Adipocyte (in vitro differentiated cells): ENCODE results near the gene PRTG.
"Not testable (repeated sequence)": the region's sequence is repeated elsewhere in the genome, so short reads cannot be mapped to it uniquely, and the experiment has no call there.

Experiments used
- DNase-seq: peaks from one replicate; pipeline ENCODE4 v3.0.0-alpha.2; 2015; ENCODE audit warnings: low read depth
- H3K27me3 ChIP-seq: replicated peaks from 2 replicates; pipeline ENCODE4 v1.7.0; 2013; ENCODE audit warnings: mild to moderate bottlenecking, low read length, moderate library complexity; ENCODE audit not compliant: control insufficient read depth, insufficient read depth
- H3K36me3 ChIP-seq: 2 replicates; pipeline ENCODE4 v1.7.0; 2013; ENCODE audit warnings: low read length, mild to moderate bottlenecking, moderate library complexity; ENCODE audit not compliant: control insufficient read depth, insufficient read depth, severe bottlenecking
- H3K4me1 ChIP-seq: 2 replicates; pipeline ENCODE4 v1.7.0; 2013; ENCODE audit warnings: mild to moderate bottlenecking, low read length, moderate library complexity; ENCODE audit not compliant: control insufficient read depth, insufficient read depth
- H3K4me3 ChIP-seq: 2 replicates; pipeline ENCODE4 v1.7.0; 2013; ENCODE audit warnings: mild to moderate bottlenecking, low read length, moderate library complexity
- H3K9ac ChIP-seq: 2 replicates; pipeline ENCODE4 v1.7.0; 2013; ENCODE audit warnings: mild to moderate bottlenecking, low read length, moderate library complexity
- H3K9me3 ChIP-seq: 2 replicates; pipeline ENCODE4 v1.7.0; 2013; ENCODE audit warnings: mild to moderate bottlenecking, low read length, moderate library complexity; ENCODE audit not compliant: control insufficient read depth

Gene PRTG

GRCh38 chr15:55694652-55695150 is 48.3 kb downstream of the PRTG start:
- H3K9ac ChIP-seq = no peak overlapping the region
- H3K9me3 ChIP-seq = no peaks in the 10 kb centered on the region
- no peaks in the 10 kb centered on the region for H3K4me1 ChIP-seq
- no peaks in the 10 kb centered on the region for H3K36me3 ChIP-seq
- no peak for DNase-seq
- no peaks in the 10 kb centered on the region for H3K27me3 ChIP-seq
- no peak overlapping the region for H3K4me3 ChIP-seq

DNA sequence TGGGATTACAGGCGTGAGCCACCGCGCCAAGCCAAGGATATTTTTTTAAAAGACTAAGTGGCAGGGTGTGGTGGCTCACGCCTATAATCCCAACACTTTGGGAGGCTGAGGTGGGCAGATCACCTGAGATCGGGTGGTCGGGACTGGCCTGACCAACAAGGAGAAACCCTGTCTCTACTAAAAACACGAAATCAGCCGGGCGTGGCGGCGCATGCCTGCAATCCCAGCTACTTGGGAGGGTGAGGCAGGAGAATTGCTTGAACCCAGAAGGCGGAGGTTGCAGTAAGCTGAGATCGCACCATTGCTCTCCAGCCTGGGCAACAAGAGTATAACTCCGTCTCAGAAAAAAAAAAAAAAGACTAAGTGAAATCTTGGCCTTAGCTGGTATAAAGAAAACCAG is 49.8 kb downstream of the PRTG start:
- H3K9ac ChIP-seq, DNase-seq, H3K27me3 ChIP-seq, H3K4me3 ChIP-seq, H3K36me3 ChIP-seq, H3K9me3 ChIP-seq, H3K4me1 ChIP-seq: not testable (repeated sequence)

- no peak for DNase-seq
- Histone ChIP-seq H3K27me3 (no peaks in the 10 kb centered on the region), H3K36me3 (no peaks in the 10 kb centered on the region)
Observed at GRCh38 chr15:55687792-55688191, 55.2 kb downstream of the PRTG start.

GRCh38 chr15:55685286-55685685 is 57.7 kb downstream of the PRTG start:
- Histone ChIP-seq H3K27me3 (no peaks in the 10 kb centered on the region), H3K4me1 (peaks cover 20% of the 10 kb centered on the region), H3K9me3 (no peaks in the 10 kb centered on the region), H3K36me3 (no peaks in the 10 kb centered on the region), H3K9ac (no peak overlapping the region), H3K4me3 (no peak overlapping the region)
- DNase-seq = peak; percentile 81

More at GRCh38 chr15:55687792-55688191, 55.2 kb downstream of the PRTG start:
- no peaks in the 10 kb centered on the region for H3K9me3 ChIP-seq
- H3K4me3 ChIP-seq = no peak overlapping the region
- H3K4me1 ChIP-seq = peaks cover 20% of the 10 kb centered on the region
- H3K9ac ChIP-seq = no peak overlapping the region

DNA sequence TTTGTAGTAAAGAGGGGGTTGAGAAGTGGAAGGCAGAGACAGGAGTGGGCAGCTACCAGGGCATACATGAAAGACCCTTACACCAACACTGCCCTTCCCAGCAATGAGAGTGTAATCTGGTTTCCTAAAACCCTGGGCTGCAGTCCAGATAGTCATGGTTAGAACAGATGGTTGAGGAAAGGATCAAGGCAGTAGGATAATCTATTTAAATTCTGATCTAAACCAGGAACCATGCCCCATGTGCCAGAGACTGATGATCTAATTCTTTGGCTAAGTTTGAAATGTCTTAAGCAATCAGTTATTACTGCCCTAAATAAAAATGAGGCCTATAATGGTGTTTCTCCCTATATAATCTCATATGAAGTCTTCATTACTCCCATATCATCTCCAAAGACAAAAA is 59.6 kb downstream of the PRTG start:
- Histone ChIP-seq H3K9ac (no peak overlapping the region), H3K4me1 (peaks cover 20% of the 10 kb centered on the region), H3K9me3 (no peaks in the 10 kb centered on the region), H3K4me3 (no peak overlapping the region), H3K36me3 (no peaks in the 10 kb centered on the region), H3K27me3 (no peaks in the 10 kb centered on the region)
- DNase-seq = peak; percentile 79

DNA sequence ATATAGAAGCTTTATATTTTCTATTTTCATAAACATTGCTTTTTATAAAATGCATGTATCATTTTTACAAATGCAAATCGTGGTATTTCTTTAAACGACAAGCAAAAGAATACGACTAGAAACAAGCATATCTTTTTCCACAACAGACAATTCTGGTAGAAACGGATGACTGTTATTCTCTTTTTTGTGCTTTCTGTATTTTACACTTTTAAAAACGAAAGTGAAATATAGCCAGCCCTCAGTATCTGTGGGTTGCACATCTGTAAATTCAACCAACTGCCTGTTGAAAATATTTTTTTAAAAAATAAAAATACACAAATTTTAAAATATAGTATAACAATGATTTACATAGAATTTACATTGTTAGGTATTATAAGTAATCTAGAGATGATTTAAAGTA is 61.3 kb downstream of the PRTG start:
- Histone ChIP-seq H3K4me1 (peaks cover 20% of the 10 kb centered on the region), H3K9me3 (no peaks in the 10 kb centered on the region), H3K9ac (no peak overlapping the region), H3K27me3 (no peaks in the 10 kb centered on the region), H3K36me3 (no peaks in the 10 kb centered on the region), H3K4me3 (no peak overlapping the region)
- no peak for DNase-seq

DNA sequence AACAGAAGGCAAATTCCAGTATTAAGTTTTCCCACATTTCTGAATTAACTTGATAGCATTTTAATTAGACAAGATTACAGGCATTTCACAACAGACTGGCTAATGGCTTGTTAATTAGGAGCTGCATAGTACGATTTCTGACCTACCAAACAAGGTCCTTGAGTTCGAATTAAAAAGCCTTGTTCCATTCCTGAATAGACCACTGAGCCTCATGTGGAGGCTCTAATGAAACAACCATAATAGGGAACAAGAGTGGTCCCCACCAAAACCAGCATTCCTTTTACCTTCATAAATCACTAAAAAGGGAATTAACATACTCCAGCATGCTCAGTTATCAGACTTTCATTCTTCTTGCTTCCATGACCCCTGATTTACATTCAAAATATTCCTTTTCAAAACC is 66.4 kb downstream of the PRTG start:
- no peaks in the 10 kb centered on the region for H3K4me1 ChIP-seq
- H3K27me3 ChIP-seq = no peaks in the 10 kb centered on the region
- H3K9ac ChIP-seq = no peak overlapping the region
- H3K9me3 ChIP-seq = no peaks in the 10 kb centered on the region
- no peaks in the 10 kb centered on the region for H3K36me3 ChIP-seq
- no peak overlapping the region for H3K4me3 ChIP-seq
- DNase-seq = no peak

GRCh38 chr15:55673287-55673686 is 69.7 kb downstream of the PRTG start:
- Histone ChIP-seq H3K9ac (no peak overlapping the region), H3K9me3 (no peaks in the 10 kb centered on the region), H3K4me1 (no peaks in the 10 kb centered on the region), H3K36me3 (no peaks in the 10 kb centered on the region), H3K4me3 (no peak overlapping the region), H3K27me3 (no peaks in the 10 kb centered on the region)
- no peak for DNase-seq

GRCh38 chr15:55669270-55669669 is 73.7 kb downstream of the PRTG start:
- no peak overlapping the region for H3K4me3 ChIP-seq
- H3K27me3 ChIP-seq = no peaks in the 10 kb centered on the region
- no peak overlapping the region for H3K9ac ChIP-seq
- no peak for DNase-seq
- no peaks in the 10 kb centered on the region for H3K9me3 ChIP-seq
- H3K36me3 ChIP-seq = no peaks in the 10 kb centered on the region
- H3K4me1 ChIP-seq = no peaks in the 10 kb centered on the region

GRCh38 chr15:55665605-55666227 is 77.2 kb downstream of the PRTG start:
- Histone ChIP-seq H3K36me3 (no peaks in the 10 kb centered on the region), H3K4me3 (no peak overlapping the region), H3K9me3 (no peaks in the 10 kb centered on the region), H3K4me1 (peaks cover 10% of the 10 kb centered on the region), H3K9ac (no peak overlapping the region), H3K27me3 (no peaks in the 10 kb centered on the region)
- no peak for DNase-seq

GRCh38 chr15:55661428-55661827 is 81.5 kb downstream of the PRTG start:
- Histone ChIP-seq H3K36me3 (no peaks in the 10 kb centered on the region), H3K4me3 (no peak overlapping the region), H3K27me3 (no peaks in the 10 kb centered on the region), H3K9me3 (no peaks in the 10 kb centered on the region), H3K9ac (no peak overlapping the region), H3K4me1 (peaks cover 10% of the 10 kb centered on the region)
- DNase-seq = no peak

GRCh38 chr15:55660153-55660552 is 82.8 kb downstream of the PRTG start:
- DNase-seq = no peak
- no peak overlapping the region for H3K9ac ChIP-seq
- no peaks in the 10 kb centered on the region for H3K36me3 ChIP-seq

More at GRCh38 chr15:55660153-55660552, 82.8 kb downstream of the PRTG start:
- Histone ChIP-seq H3K4me3 (no peak overlapping the region), H3K4me1 (peaks cover 13% of the 10 kb centered on the region), H3K27me3 (no peaks in the 10 kb centered on the region), H3K9me3 (no peaks in the 10 kb centered on the region)
